HepG2 (cell line): Measurements from ENCODE around the gene ZFPM1. TPM values are rescaled to one million over a fixed set of nuclear protein-coding genes. Genes with fewer than 3 reads are reported as not detected.

Source experiments
- AGO2 ChIP-seq: fragments of 200-400 bp; formaldehyde crosslinking; optimal IDR thresholded peaks from 2 replicates; pipeline ENCODE3; 2017; ENCODE audit warnings: mild to moderate bottlenecking, low read depth, low read length, moderate library complexity
- AKAP8 ChIP-seq: sonication (generic); formaldehyde crosslinking; IDR thresholded peaks from 2 replicates; pipeline ENCODE4 v1.5.1; 2020; ENCODE audit warnings: mild to moderate bottlenecking, missing genetic modification reagents
- ASH2L ChIP-seq: fragments of 300-600, 200-600 bp; sonication (generic); IDR thresholded peaks from 2 replicates; pipeline ENCODE4 v1.7.0; 2017; ENCODE audit warnings: low read depth, mild to moderate bottlenecking, moderate library complexity, mixed read lengths, low read length; ENCODE audit not compliant: insufficient read length
- ELF1 ChIP-seq: sonication (generic); formaldehyde crosslinking; IDR thresholded peaks from 2 replicates; pipeline ENCODE4 v1.4.0; 2020; ENCODE audit warnings: missing genetic modification reagents
- FOXO1 ChIP-seq: sonication (generic); formaldehyde crosslinking; IDR thresholded peaks from 2 replicates; pipeline ENCODE4 v1.4.0; 2020; ENCODE audit warnings: missing genetic modification reagents
- HMG20A ChIP-seq: IDR thresholded peaks from 2 replicates; pipeline ENCODE4 v1.6.1; 2016; ENCODE audit warnings: borderline replicate concordance
- HNRNPK ChIP-seq: fragments of 200-400 bp; formaldehyde crosslinking; IDR thresholded peaks from 2 replicates; pipeline ENCODE4 v1.6.1; 2018; ENCODE audit warnings: low read length, low read depth, moderate library complexity, mild to moderate bottlenecking; ENCODE audit not compliant: poor library complexity, severe bottlenecking
- KAT2B ChIP-seq: fragments of 150-350 bp; IDR thresholded peaks from 2 replicates; pipeline ENCODE4 v1.6.1; 2014; ENCODE audit warnings: low read depth, low read length, borderline replicate concordance
- KDM6A ChIP-seq: IDR thresholded peaks from 2 replicates; pipeline ENCODE4 v1.6.1; 2016; ENCODE audit warnings: low read depth
- MIER3 ChIP-seq: IDR thresholded peaks from 2 replicates; pipeline ENCODE4 v1.6.1; 2016; ENCODE audit warnings: missing compliant biosample characterization, borderline replicate concordance
- NFIB ChIP-seq: sonication (generic); formaldehyde crosslinking; IDR thresholded peaks from 2 replicates; pipeline ENCODE4 v1.9.0; 2021; ENCODE audit warnings: missing genetic modification reagents, mild to moderate bottlenecking, borderline replicate concordance
- NKX3-1 ChIP-seq: sonication (generic); formaldehyde crosslinking; IDR thresholded peaks from 2 replicates; pipeline ENCODE4 v1.5.0; 2020; ENCODE audit warnings: missing genetic modification reagents
- NR2F6 ChIP-seq, 2 experiments: IDR thresholded peaks; 2 replicates each; pipeline ENCODE4 v1.6.1; 2016; ENCODE audit warnings: antibody characterized with exemption in 1 of 2, mild to moderate bottlenecking in 1 of 2
- POGZ ChIP-seq: sonication (generic); formaldehyde crosslinking; IDR thresholded peaks from 2 replicates; pipeline ENCODE4 v1.4.0; 2020; ENCODE audit warnings: mild to moderate bottlenecking, missing genetic modification reagents
- RAD21 ChIP-seq: fragments of 450-650 bp; formaldehyde crosslinking; IDR thresholded peaks from 2 replicates; pipeline ENCODE4 v1.5.0; 2020; ENCODE audit warnings: mild to moderate bottlenecking
- SKI ChIP-seq: fragments of 450-650 bp; IDR thresholded peaks from one replicate; pipeline ENCODE4 v1.6.1; 2018; ENCODE audit warnings: mild to moderate bottlenecking; ENCODE audit not compliant: partially characterized antibody
- TEAD3 ChIP-seq: optimal IDR thresholded peaks from 2 replicates; pipeline ENCODE3; 2016; ENCODE audit warnings: borderline replicate concordance
- ZBTB43 ChIP-seq: sonication (generic); formaldehyde crosslinking; conservative IDR thresholded peaks from 2 replicates; pipeline ENCODE4 v1.4.0; 2020; ENCODE audit warnings: missing genetic modification reagents
- ZBTB7A ChIP-seq: sonication (generic); formaldehyde crosslinking; IDR thresholded peaks from 2 replicates; pipeline ENCODE4 v1.8.0; 2022; ENCODE audit warnings: mild to moderate bottlenecking, missing genetic modification reagents
- ZFP36L1 ChIP-seq: sonication (generic); formaldehyde crosslinking; IDR thresholded peaks from 2 replicates; pipeline ENCODE4 v1.8.0; 2022; ENCODE audit warnings: mild to moderate bottlenecking, missing genetic modification reagents, moderate library complexity
- ZMAT3 ChIP-seq: sonication (generic); formaldehyde crosslinking; conservative IDR thresholded peaks from 2 replicates; pipeline ENCODE4 v1.7.0; 2021; ENCODE audit warnings: missing genetic modification reagents
- ZNF124 ChIP-seq: sonication (generic); formaldehyde crosslinking; IDR thresholded peaks from 2 replicates; pipeline ENCODE4 v1.4.0; 2020; ENCODE audit warnings: missing genetic modification reagents
- ZNF205 ChIP-seq: IDR thresholded peaks from 2 replicates; pipeline ENCODE4 v1.6.1; 2018; ENCODE audit warnings: missing biosample characterization, missing genetic modification reagents
- ZNF274 ChIP-seq: sonication (generic); formaldehyde crosslinking; IDR thresholded peaks from 2 replicates; pipeline ENCODE4 v1.5.1; 2020; ENCODE audit warnings: mild to moderate bottlenecking, missing genetic modification reagents
- ZNF598 ChIP-seq: sonication (generic); formaldehyde crosslinking; IDR thresholded peaks from 2 replicates; pipeline ENCODE4 v1.5.1; 2020; ENCODE audit warnings: mild to moderate bottlenecking, missing genetic modification reagents, borderline replicate concordance
- ZNF841 ChIP-seq: sonication (generic); formaldehyde crosslinking; IDR thresholded peaks from 2 replicates; pipeline ENCODE4 v1.8.1; 2023; ENCODE audit warnings: missing genetic modification reagents, borderline replicate concordance
- polyA plus RNA-seq, 8 experiments: library from polyadenylated mRNA; depleted of rRNA in 3 of 8; stranded (reverse) in 7 of 8; unstranded in 1 of 8; fragments of >200 nt; fragmentation: Illumina TruSeq in 4 of 8; extraction: Trizol in 4 of 8; gene quantifications; 2 replicates each; pipeline versions ENCODE4 v1.2.1 to v1.2.3, GENCODE V29; 2011 to 2016; ENCODE audit warnings: low read depth in 4 of 8, missing spikeins in 1 of 8, mixed read lengths in 1 of 8; ENCODE audit not compliant: insufficient read depth in 1 of 8
- total RNA-seq, 5 experiments: library from RNA; depleted of rRNA; stranded (reverse); fragments of >200 nt; fragmentation: Illumina TruSeq; extraction: Trizol; gene quantifications; 2 replicates each; pipeline ENCODE4 v1.2.3, GENCODE V29; 2016; ENCODE audit warnings: low read depth in 1 of 5
- TF ChIP-seq, protein P1 (sequence below): sonication (generic); formaldehyde crosslinking; IDR thresholded peaks from 2 replicates; pipeline ENCODE4 v1.4.0; 2020; ENCODE audit warnings: mild to moderate bottlenecking, missing genetic modification reagents
- TF ChIP-seq, protein P2 (sequence below), 2 experiments: fragments of 450-650 bp in 1 of 2; sonication (generic) in 1 of 2; formaldehyde crosslinking; IDR thresholded peaks; 2 replicates each; pipeline versions ENCODE4 v1.5.0 to v1.8.0; 2020 to 2022; ENCODE audit warnings: mild to moderate bottlenecking in 1 of 2, missing genetic modification reagents in 1 of 2
- TF ChIP-seq, protein P3 (sequence below): sonication (generic); formaldehyde crosslinking; IDR thresholded peaks from 2 replicates; pipeline ENCODE4 v1.5.0; 2020; ENCODE audit warnings: missing genetic modification reagents, mild to moderate bottlenecking, borderline replicate concordance

ZFPM1 gene
- total and polyA plus RNA-seq, 2 of the 13 experiments (the other 11 are each of a cell fraction or from before 2014, with no cell fraction given): 1.3 to 3.8 TPM

GRCh38 chr16:88561485-88562359 lies 108.6 kb downstream of the ZFPM1 start (continued):
- TF ChIP-seq MIER3 (no peak), KAT2B (no peak), ZBTB43 (CRISPR knock-in tag) (no peak), RAD21 (CRISPR knock-in tag) (peak; percentile 65), SKI (no peak), ZNF598 (no peak), ZBTB7A (no peak), TEAD3 (CRISPR knock-in tag) (peak; percentile 75), ZFP36L1 (CRISPR knock-in tag) (no peak), ZMAT3 (CRISPR knock-in tag) (no peak), FOXO1 (no peak), KDM6A (CRISPR knock-in tag) (no peak), HNRNPK (peak; percentile 89), ZNF274 (no peak), HMG20A (no peak), NR2F6 (IDR thresholded peaks at IDR 0.05) (no peak), NR2F6 (CRISPR knock-in tag; IDR thresholded peaks at IDR 0.05) (no peak), AKAP8 (CRISPR knock-in tag) (no peak), POGZ (no peak), ZNF205 (CRISPR knock-in tag) (no peak), ELF1 (CRISPR knock-in tag) (no peak), NFIB (CRISPR knock-in tag) (no peak), ZNF841 (CRISPR knock-in tag) (no peak), ZNF124 (CRISPR knock-in tag) (no peak), ASH2L (no peak), AGO2 (no peak), NKX3-1 (CRISPR knock-in tag) (no peak)
- TF ChIP-seq, protein P1, sequence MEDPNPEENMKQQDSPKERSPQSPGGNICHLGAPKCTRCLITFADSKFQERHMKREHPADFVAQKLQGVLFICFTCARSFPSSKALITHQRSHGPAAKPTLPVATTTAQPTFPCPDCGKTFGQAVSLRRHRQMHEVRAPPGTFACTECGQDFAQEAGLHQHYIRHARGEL (CRISPR knock-in tag): no peak
- TF ChIP-seq, protein P2, sequence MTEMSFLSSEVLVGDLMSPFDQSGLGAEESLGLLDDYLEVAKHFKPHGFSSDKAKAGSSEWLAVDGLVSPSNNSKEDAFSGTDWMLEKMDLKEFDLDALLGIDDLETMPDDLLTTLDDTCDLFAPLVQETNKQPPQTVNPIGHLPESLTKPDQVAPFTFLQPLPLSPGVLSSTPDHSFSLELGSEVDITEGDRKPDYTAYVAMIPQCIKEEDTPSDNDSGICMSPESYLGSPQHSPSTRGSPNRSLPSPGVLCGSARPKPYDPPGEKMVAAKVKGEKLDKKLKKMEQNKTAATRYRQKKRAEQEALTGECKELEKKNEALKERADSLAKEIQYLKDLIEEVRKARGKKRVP (CRISPR knock-in tag; IDR thresholded peaks at IDR 0.05): no peak
- TF ChIP-seq, protein P3, sequence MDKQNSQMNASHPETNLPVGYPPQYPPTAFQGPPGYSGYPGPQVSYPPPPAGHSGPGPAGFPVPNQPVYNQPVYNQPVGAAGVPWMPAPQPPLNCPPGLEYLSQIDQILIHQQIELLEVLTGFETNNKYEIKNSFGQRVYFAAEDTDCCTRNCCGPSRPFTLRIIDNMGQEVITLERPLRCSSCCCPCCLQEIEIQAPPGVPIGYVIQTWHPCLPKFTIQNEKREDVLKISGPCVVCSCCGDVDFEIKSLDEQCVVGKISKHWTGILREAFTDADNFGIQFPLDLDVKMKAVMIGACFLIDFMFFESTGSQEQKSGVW (CRISPR knock-in tag): no peak
